Measurements from ENCODE around the gene ASB2.

ASB2 gene

DNA sequence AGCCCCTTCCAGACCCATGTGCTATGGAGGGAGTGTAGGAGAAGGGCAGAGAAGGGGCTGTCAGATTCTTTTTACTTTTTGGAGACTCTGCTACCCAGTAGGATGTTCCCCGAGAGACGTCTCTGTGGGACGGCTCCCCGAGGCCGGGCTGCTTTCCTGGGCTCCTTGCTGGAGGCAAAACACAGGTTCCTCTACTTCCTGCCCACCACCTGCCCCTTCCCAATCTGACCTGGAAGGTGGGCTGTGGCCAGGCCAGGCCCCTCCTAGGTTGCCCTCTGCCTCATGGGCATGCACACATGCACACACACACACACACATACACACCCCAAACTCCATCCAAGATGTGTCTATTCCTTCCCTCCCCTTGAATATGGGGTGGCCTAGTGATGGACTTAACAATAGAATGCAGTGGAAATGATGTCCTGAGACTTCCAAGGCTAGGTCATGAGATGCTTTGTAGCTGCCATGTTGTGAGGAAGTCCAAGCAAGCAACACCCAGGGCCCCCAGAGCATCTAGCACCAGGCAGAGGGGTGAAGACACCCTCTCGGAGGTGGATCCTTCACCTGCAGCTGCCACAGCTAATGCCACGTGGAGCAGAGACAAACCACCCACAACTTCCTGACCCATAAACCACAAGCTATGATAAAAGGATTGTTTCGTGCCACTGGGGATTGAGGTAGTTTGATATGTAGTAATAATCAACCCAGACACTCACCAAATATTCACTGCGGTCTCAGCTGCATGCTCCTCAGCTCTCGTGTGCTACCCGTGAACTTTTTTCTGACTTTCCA is 1.6 kb upstream of the ASB2 start:
- Histone ChIP-seq H3K4me3 (replicated peaks; ENCODE audit: insufficient read depth, low read length) (no peak overlapping the region), H3K27me3 (ENCODE audit: insufficient read depth, poor library complexity, severe bottlenecking) (no peaks in the 10 kb centered on the region), H3K27ac (replicated peaks) (peak overlapping the region; percentile 36; the same call in 1 of the 2 replicates)
- DNase-seq (ENCODE audit: low read depth in 1 of 2, low spot score in 1 of 2), result peak; percentile 76 to 89
- TF ChIP-seq SPI1 (IDR thresholded peaks at IDR 0.05; ENCODE audit: borderline replicate concordance, low read depth), result peak; percentile 23; the same call in 1 of the 2 replicates
- TF ChIP-seq POLR2AphosphoS5 (IDR thresholded peaks at IDR 0.05; ENCODE audit: low read depth), result peak; percentile 100
- TF ChIP-seq, protein P1, sequence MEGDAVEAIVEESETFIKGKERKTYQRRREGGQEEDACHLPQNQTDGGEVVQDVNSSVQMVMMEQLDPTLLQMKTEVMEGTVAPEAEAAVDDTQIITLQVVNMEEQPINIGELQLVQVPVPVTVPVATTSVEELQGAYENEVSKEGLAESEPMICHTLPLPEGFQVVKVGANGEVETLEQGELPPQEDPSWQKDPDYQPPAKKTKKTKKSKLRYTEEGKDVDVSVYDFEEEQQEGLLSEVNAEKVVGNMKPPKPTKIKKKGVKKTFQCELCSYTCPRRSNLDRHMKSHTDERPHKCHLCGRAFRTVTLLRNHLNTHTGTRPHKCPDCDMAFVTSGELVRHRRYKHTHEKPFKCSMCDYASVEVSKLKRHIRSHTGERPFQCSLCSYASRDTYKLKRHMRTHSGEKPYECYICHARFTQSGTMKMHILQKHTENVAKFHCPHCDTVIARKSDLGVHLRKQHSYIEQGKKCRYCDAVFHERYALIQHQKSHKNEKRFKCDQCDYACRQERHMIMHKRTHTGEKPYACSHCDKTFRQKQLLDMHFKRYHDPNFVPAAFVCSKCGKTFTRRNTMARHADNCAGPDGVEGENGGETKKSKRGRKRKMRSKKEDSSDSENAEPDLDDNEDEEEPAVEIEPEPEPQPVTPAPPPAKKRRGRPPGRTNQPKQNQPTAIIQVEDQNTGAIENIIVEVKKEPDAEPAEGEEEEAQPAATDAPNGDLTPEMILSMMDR (IDR thresholded peaks at IDR 0.05; ENCODE audit: insufficient read depth, low read length), result no peak
- no peak; the same call in 1 of the 2 replicates for TF ChIP-seq GABPA (IDR thresholded peaks at IDR 0.05; ENCODE audit: low read depth)
- TF ChIP-seq, protein P2, sequence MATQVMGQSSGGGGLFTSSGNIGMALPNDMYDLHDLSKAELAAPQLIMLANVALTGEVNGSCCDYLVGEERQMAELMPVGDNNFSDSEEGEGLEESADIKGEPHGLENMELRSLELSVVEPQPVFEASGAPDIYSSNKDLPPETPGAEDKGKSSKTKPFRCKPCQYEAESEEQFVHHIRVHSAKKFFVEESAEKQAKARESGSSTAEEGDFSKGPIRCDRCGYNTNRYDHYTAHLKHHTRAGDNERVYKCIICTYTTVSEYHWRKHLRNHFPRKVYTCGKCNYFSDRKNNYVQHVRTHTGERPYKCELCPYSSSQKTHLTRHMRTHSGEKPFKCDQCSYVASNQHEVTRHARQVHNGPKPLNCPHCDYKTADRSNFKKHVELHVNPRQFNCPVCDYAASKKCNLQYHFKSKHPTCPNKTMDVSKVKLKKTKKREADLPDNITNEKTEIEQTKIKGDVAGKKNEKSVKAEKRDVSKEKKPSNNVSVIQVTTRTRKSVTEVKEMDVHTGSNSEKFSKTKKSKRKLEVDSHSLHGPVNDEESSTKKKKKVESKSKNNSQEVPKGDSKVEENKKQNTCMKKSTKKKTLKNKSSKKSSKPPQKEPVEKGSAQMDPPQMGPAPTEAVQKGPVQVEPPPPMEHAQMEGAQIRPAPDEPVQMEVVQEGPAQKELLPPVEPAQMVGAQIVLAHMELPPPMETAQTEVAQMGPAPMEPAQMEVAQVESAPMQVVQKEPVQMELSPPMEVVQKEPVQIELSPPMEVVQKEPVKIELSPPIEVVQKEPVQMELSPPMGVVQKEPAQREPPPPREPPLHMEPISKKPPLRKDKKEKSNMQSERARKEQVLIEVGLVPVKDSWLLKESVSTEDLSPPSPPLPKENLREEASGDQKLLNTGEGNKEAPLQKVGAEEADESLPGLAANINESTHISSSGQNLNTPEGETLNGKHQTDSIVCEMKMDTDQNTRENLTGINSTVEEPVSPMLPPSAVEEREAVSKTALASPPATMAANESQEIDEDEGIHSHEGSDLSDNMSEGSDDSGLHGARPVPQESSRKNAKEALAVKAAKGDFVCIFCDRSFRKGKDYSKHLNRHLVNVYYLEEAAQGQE (IDR thresholded peaks at IDR 0.05; ENCODE audit: insufficient replicate concordance, low read depth), result no peak

- TF ChIP-seq GABPA (IDR thresholded peaks at IDR 0.05; ENCODE audit: low read depth), result no peak
- TF ChIP-seq, protein P2 (IDR thresholded peaks at IDR 0.05; ENCODE audit: insufficient replicate concordance, low read depth), result no peak
- TF ChIP-seq, protein P1 (IDR thresholded peaks at IDR 0.05; ENCODE audit: insufficient read depth, low read length), result no peak
- no peak for TF ChIP-seq POLR2AphosphoS5 (IDR thresholded peaks at IDR 0.05; ENCODE audit: low read depth)
- TF ChIP-seq SPI1 (IDR thresholded peaks at IDR 0.05; ENCODE audit: borderline replicate concordance, low read depth), result no peak
- no peak for DNase-seq (ENCODE audit: low read depth in 1 of 2, low spot score in 1 of 2)
- Histone ChIP-seq H3K27me3 (ENCODE audit: insufficient read depth, poor library complexity, severe bottlenecking) (no peaks in the 10 kb centered on the region), H3K4me3 (replicated peaks; ENCODE audit: insufficient read depth, low read length) (no peak overlapping the region), H3K27ac (replicated peaks) (no peak overlapping the region)
Measured at GRCh38 chr14:93977171-93977570, 801 bp upstream of the ASB2 start.

GRCh38 chr14:93975791-93976476 is 436 bp downstream of the ASB2 start:
- TF ChIP-seq GABPA (IDR thresholded peaks at IDR 0.05; ENCODE audit: low read depth) (no peak), POLR2AphosphoS5 (IDR thresholded peaks at IDR 0.05; ENCODE audit: low read depth) (no peak), SPI1 (IDR thresholded peaks at IDR 0.05; ENCODE audit: borderline replicate concordance, low read depth) (no peak)
- TF ChIP-seq, protein P2 (IDR thresholded peaks at IDR 0.05; ENCODE audit: insufficient replicate concordance, low read depth), result no peak
- TF ChIP-seq, protein P1 (IDR thresholded peaks at IDR 0.05; ENCODE audit: insufficient read depth, low read length), result no peak
- Histone ChIP-seq H3K4me3 (replicated peaks; ENCODE audit: insufficient read depth, low read length) (no peak overlapping the region), H3K27me3 (ENCODE audit: insufficient read depth, poor library complexity, severe bottlenecking) (no peaks in the 10 kb centered on the region), H3K27ac (replicated peaks) (no peak overlapping the region)
- no peak for DNase-seq (ENCODE audit: low read depth in 1 of 2, low spot score in 1 of 2)

All from HL-60 (cell line).